GM19372 (cell line): ENCODE measurements around the gene SLC1A7.

Experiments used
- ATAC-seq: cut with Tn5 transposase; IDR thresholded peaks from one replicate; pipeline ENCODE4 v1.9.1; 2021; ENCODE audit warnings: mild to moderate bottlenecking, low read depth, moderate library complexity; ENCODE audit not compliant: unreplicated experiment

SLC1A7 gene

GRCh38 chr1:53065391-53065790 lies 77.0 kb downstream of the SLC1A7 start:
- ATAC-seq = no peak

GRCh38 chr1:53063744-53064515 lies 78.5 kb downstream of the SLC1A7 start:
- no peak for ATAC-seq

GRCh38 chr1:53062708-53063591 lies 79.5 kb downstream of the SLC1A7 start:
- ATAC-seq = no peak

GRCh38 chr1:53061859-53062707 lies 80.4 kb downstream of the SLC1A7 start, which contains the start of gene PODN:
TSS of gene PODN (plus strand) at chr1:53062213. CDS start at chr1:53069856, 7,643 bp downstream.
- ATAC-seq = no peak

- ATAC-seq = no peak
Observed at GRCh38 chr1:53061123-53061858, 81.1 kb downstream of the SLC1A7 start.

GRCh38 chr1:53060579-53060978 lies 81.9 kb downstream of the SLC1A7 start:
- no peak for ATAC-seq

GRCh38 chr1:53057127-53057526 lies 85.3 kb downstream of the SLC1A7 start:
- no peak for ATAC-seq

GRCh38 chr1:53051676-53052075 lies 90.8 kb downstream of the SLC1A7 start:
- no peak for ATAC-seq

GRCh38 chr1:53050310-53050709 lies 92.1 kb downstream of the SLC1A7 start:
- ATAC-seq = no peak

GRCh38 chr1:53049574-53049967 lies 92.9 kb downstream of the SLC1A7 start:
- no peak for ATAC-seq

- ATAC-seq = no peak
Observed at GRCh38 chr1:53048960-53049573, 93.4 kb downstream of the SLC1A7 start.

- no peak for ATAC-seq
Observed at GRCh38 chr1:53047737-53048736, 94.4 kb downstream of the SLC1A7 start.

- no peak for ATAC-seq
Observed at GRCh38 chr1:53046930-53047329, 95.5 kb downstream of the SLC1A7 start.

- no peak for ATAC-seq
Observed at GRCh38 chr1:53044926-53045325, 97.5 kb downstream of the SLC1A7 start.

GRCh38 chr1:53043271-53043670 lies 99.2 kb downstream of the SLC1A7 start:
- ATAC-seq = no peak

GRCh38 chr1:53038566-53038965 lies 103.9 kb downstream of the SLC1A7 start:
- ATAC-seq = no peak
